SU-DHL-6 (cell line): ENCODE measurements around the gene WAC.

Source experiments
- CTCF ChIP-seq: fragments of 200-600 bp; sonication (generic); IDR thresholded peaks from one replicate; pipeline ENCODE4 v1.5.1; 2017; ENCODE audit warnings: antibody characterized with exemption, mild to moderate bottlenecking, low read length, moderate library complexity; ENCODE audit not compliant: insufficient read depth, poor library complexity, severe bottlenecking
- EZH2phosphoT487 ChIP-seq: fragments of 200-600 bp; sonication (generic), shearing (Covaris generic); conservative IDR thresholded peaks from 2 replicates; pipeline ENCODE4 v1.6.1; 2018; ENCODE audit warnings: mild to moderate bottlenecking, antibody characterized with exemption, low read length, moderate library complexity, mixed read lengths

GRCh38 chr10:28575852-28576251 is 42.9 kb downstream of the WAC start:
- TF ChIP-seq CTCF, result no peak
- TF ChIP-seq EZH2phosphoT487, result no peak
